Liver (tissue), 9 donors: ENCODE results near the gene BACH2. TPM values are rescaled to one million over a fixed set of nuclear protein-coding genes. Genes with fewer than 3 reads are reported as not detected.

Source experiments
- DNase-seq: peaks from one replicate; pipeline ENCODE4 v3.0.0-alpha.2; 2017; ENCODE audit warnings: low spot score
- H3K27ac ChIP-seq, 2 donors: one replicate each; pipeline ENCODE4 v1.7.0; 2013; ENCODE audit warnings: inconsistent platforms in 2 of 2, low read length in 2 of 2, control low read depth in 1 of 2, low read depth in 1 of 2, mild to moderate bottlenecking in 1 of 2
- H3K27me3 ChIP-seq, 4 donors: one replicate each; pipeline versions ENCODE4 v1.6.1 to v1.7.0; 2013; ENCODE audit warnings: low read length in 3 of 4, inconsistent platforms in 1 of 4, mild to moderate bottlenecking in 1 of 4, moderate library complexity in 1 of 4; ENCODE audit not compliant: control insufficient read depth in 4 of 4, insufficient read depth in 4 of 4
- H3K36me3 ChIP-seq, 4 donors: one replicate each; pipeline versions ENCODE4 v1.6.1 to v1.7.0; 2013; ENCODE audit warnings: low read length in 3 of 4, mild to moderate bottlenecking in 3 of 4, low read depth in 1 of 4, moderate library complexity in 1 of 4; ENCODE audit not compliant: control insufficient read depth in 4 of 4, insufficient read depth in 3 of 4
- H3K4me1 ChIP-seq, 4 donors: one replicate each; pipeline versions ENCODE4 v1.6.1 to v1.7.0; 2013; ENCODE audit warnings: low read length in 3 of 4, mild to moderate bottlenecking in 3 of 4, moderate library complexity in 1 of 4; ENCODE audit not compliant: control insufficient read depth in 4 of 4, insufficient read depth in 4 of 4
- H3K4me3 ChIP-seq, 3 donors: one replicate each; pipeline versions ENCODE4 v1.6.1 to v1.7.0; 2013; ENCODE audit warnings: low read length in 3 of 3, control low read depth in 1 of 3, low read depth in 1 of 3, mild to moderate bottlenecking in 1 of 3
- H3K9ac ChIP-seq, 2 donors: one replicate each; pipeline ENCODE4 v1.7.0; 2013; ENCODE audit warnings: low read length in 2 of 2, mild to moderate bottlenecking in 2 of 2, moderate library complexity in 2 of 2, control low read depth in 1 of 2, low read depth in 1 of 2
- H3K9me3 ChIP-seq, 4 donors: one replicate each; pipeline versions ENCODE4 v1.6.1 to v1.7.0; 2013; ENCODE audit warnings: low read length in 3 of 4; ENCODE audit not compliant: control insufficient read depth in 4 of 4
- EGR1 ChIP-seq, 2 donors: IDR thresholded peaks; 2 replicates each; pipeline ENCODE4 v1.6.1; 2016 to 2018; ENCODE audit warnings: antibody characterized with exemption in 2 of 2, low read depth in 2 of 2
- FOXA2 ChIP-seq: IDR thresholded peaks from 2 replicates; pipeline ENCODE4 v1.6.1; 2016; ENCODE audit warnings: antibody characterized with exemption
- GABPA ChIP-seq, 2 donors: IDR thresholded peaks in 1 of 2; conservative IDR thresholded peaks in 1 of 2; 2 replicates each; pipeline ENCODE4 v1.6.1; 2016; ENCODE audit warnings: antibody characterized with exemption in 2 of 2, mild to moderate bottlenecking in 1 of 2, moderate library complexity in 1 of 2
- HNF4A ChIP-seq, 2 donors: conservative IDR thresholded peaks; 2 replicates each; pipeline ENCODE4 v1.6.1; 2016; ENCODE audit warnings: antibody characterized with exemption in 2 of 2, mild to moderate bottlenecking in 2 of 2
- HNF4G ChIP-seq: IDR thresholded peaks from 2 replicates; pipeline ENCODE4 v1.6.1; 2016; ENCODE audit warnings: antibody characterized with exemption
- JUND ChIP-seq, 2 donors: IDR thresholded peaks; 2 replicates each; pipeline ENCODE4 v1.6.1; 2016; ENCODE audit warnings: antibody characterized with exemption in 2 of 2
- MAX ChIP-seq: IDR thresholded peaks from 2 replicates; pipeline ENCODE4 v1.6.1; 2016; ENCODE audit warnings: antibody characterized with exemption
- NR2F2 ChIP-seq: IDR thresholded peaks from 2 replicates; pipeline ENCODE4 v1.6.1; 2016; ENCODE audit warnings: antibody characterized with exemption
- RAD21 ChIP-seq, 2 donors: IDR thresholded peaks; 2 replicates each; pipeline ENCODE4 v1.6.1; 2016; ENCODE audit warnings: antibody characterized with exemption in 2 of 2, mild to moderate bottlenecking in 2 of 2
- REST ChIP-seq: IDR thresholded peaks from 2 replicates; pipeline ENCODE4 v1.6.1; 2016; ENCODE audit warnings: antibody characterized with exemption, mild to moderate bottlenecking
- RXRA ChIP-seq, 2 donors: IDR thresholded peaks; 2 replicates each; pipeline ENCODE4 v1.6.1; 2017 to 2018; ENCODE audit warnings: antibody characterized with exemption in 2 of 2, mild to moderate bottlenecking in 1 of 2
- SP1 ChIP-seq: IDR thresholded peaks from 2 replicates; pipeline ENCODE4 v1.6.1; 2018; ENCODE audit warnings: antibody characterized with exemption, mild to moderate bottlenecking
- YY1 ChIP-seq: IDR thresholded peaks from 2 replicates; pipeline ENCODE4 v1.6.1; 2016; ENCODE audit warnings: antibody characterized with exemption, mild to moderate bottlenecking
- whole genome bisulfite sequencing: extraction: QIAGEN DNeasy Blood & Tissue Kit; methylation state at CpG from one replicate; pipeline ENCODE4 v1.1.7; 2013; 5-methylcytosine and 5-hydroxymethylcytosine counted together
- polyA plus RNA-seq, 2 donors: library from polyadenylated mRNA; stranded (reverse) in 1 of 2; unstranded in 1 of 2; fragments of 200-250 nt in 1 of 2; fragments of >200 nt in 1 of 2; fragmentation: Nextera tagmentation in 1 of 2; extraction: Ambion mirVana in 1 of 2; gene quantifications; one replicate each; pipeline versions ENCODE4 v1.2.1 to v1.2.3, GENCODE V29; 2013 to 2015
- total RNA-seq, 2 donors: library from RNA; depleted of rRNA; stranded (reverse); fragments of >200 nt; gene quantifications; one replicate each; pipeline ENCODE4 v1.2.3, GENCODE V29; 2014
- TF ChIP-seq, protein P1 (sequence below): IDR thresholded peaks from 2 replicates; pipeline ENCODE4 v1.6.1; 2016; ENCODE audit warnings: antibody characterized with exemption
- TF ChIP-seq, protein P2 (sequence below): IDR thresholded peaks from 2 replicates; pipeline ENCODE4 v1.6.1; 2016; ENCODE audit warnings: antibody characterized with exemption
- TF ChIP-seq, protein P3 (sequence below): fragments of 150-350 bp; IDR thresholded peaks from 2 replicates; pipeline ENCODE4 v1.5.1; 2017; ENCODE audit warnings: improper control_type of control experiment, low read depth, low read length; ENCODE audit not compliant: missing input control
- donor health status: healthy.
- donor health status: healthy.
- donor health status: healthy.
- donor health status: healthy.
- donor health status: healthy.

Gene BACH2
- total and polyA plus RNA-seq, 4 donors = 1.9 to 3.7 (median 1.9) TPM

DNA sequence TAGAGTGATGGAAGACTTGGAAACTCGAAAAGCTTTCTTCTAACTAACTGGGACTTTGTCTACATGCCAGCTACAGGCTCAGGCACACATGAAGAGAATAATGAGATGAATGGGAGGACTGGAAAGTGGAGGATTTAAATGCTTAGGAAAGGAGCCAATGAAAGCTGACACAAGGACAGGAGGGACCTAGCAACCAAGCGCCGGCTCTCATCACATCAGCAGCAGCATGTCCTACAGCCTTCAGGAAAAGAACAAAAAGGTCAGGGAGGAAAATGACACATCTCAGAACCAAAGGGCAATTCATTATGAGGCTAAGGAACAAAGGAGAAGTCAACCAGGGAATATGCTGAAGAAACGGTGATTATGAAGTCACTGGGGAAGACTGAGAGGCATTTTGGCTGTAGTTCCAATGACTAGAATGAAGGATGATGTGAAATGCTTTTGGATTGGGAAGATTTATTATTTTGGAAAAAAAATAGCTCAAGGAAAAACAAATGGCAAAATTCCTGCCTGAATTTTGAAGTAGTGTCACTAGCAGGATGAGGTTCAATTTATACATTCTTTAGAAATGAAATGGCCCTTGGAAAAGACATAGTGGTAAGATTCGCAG lies 5.7 kb downstream of the BACH2 start (continued):
- TF ChIP-seq, protein P1, sequence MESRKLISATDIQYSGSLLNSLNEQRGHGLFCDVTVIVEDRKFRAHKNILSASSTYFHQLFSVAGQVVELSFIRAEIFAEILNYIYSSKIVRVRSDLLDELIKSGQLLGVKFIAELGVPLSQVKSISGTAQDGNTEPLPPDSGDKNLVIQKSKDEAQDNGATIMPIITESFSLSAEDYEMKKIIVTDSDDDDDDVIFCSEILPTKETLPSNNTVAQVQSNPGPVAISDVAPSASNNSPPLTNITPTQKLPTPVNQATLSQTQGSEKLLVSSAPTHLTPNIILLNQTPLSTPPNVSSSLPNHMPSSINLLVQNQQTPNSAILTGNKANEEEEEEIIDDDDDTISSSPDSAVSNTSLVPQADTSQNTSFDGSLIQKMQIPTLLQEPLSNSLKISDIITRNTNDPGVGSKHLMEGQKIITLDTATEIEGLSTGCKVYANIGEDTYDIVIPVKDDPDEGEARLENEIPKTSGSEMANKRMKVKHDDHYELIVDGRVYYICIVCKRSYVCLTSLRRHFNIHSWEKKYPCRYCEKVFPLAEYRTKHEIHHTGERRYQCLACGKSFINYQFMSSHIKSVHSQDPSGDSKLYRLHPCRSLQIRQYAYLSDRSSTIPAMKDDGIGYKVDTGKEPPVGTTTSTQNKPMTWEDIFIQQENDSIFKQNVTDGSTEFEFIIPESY = no peak
- TF ChIP-seq, protein P2, sequence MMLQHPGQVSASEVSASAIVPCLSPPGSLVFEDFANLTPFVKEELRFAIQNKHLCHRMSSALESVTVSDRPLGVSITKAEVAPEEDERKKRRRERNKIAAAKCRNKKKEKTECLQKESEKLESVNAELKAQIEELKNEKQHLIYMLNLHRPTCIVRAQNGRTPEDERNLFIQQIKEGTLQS = no peak
- TF ChIP-seq EGR1 (IDR thresholded peaks at IDR 0.05; ENCODE audit: low read depth in 2 of 2) = no peak
- no peak for TF ChIP-seq JUND (IDR thresholded peaks at IDR 0.05)
- no peak for TF ChIP-seq MAX

- Histone ChIP-seq H3K4me1 (peaks cover 14 to 89% (median 75%) of the 10 kb centered on the region in 4 donors), H3K9me3 (no peaks in the 10 kb centered on the region), H3K9ac (no peak overlapping the region), H3K4me3 (no peak overlapping the region), H3K27me3 (no peaks in the 10 kb centered on the region), H3K27ac (peak overlapping the region; percentile 72 to 78), H3K36me3 (no peaks in the 10 kb centered on the region)
- DNase-seq = no peak
- 35% methylated on average over 1 of the region's 1 CpG for WGBS
- TF ChIP-seq GABPA (IDR thresholded peaks at IDR 0.05 in 1 of 2, conservative IDR thresholded peaks at IDR 0.05 in 1 of 2) (no peak), JUND (IDR thresholded peaks at IDR 0.05) (peak in 1 of 2 donors; percentile 41), EGR1 (IDR thresholded peaks at IDR 0.05; ENCODE audit: low read depth in 2 of 2) (peak in 1 of 2 donors; percentile 16), HNF4A (conservative IDR thresholded peaks at IDR 0.05) (peak; percentile 87 to 90), SP1 (peak; percentile 67), RAD21 (IDR thresholded peaks at IDR 0.05) (peak; percentile 18 to 29), HNF4G (peak; percentile 43), NR2F2 (no peak), YY1 (peak; percentile 95), RXRA (IDR thresholded peaks at IDR 0.05) (peak; percentile 62 to 82), FOXA2 (peak; percentile 20), MAX (peak; percentile 56), REST (peak; percentile 29)
- TF ChIP-seq, protein P2 = peak; percentile 20
- TF ChIP-seq, protein P3, sequence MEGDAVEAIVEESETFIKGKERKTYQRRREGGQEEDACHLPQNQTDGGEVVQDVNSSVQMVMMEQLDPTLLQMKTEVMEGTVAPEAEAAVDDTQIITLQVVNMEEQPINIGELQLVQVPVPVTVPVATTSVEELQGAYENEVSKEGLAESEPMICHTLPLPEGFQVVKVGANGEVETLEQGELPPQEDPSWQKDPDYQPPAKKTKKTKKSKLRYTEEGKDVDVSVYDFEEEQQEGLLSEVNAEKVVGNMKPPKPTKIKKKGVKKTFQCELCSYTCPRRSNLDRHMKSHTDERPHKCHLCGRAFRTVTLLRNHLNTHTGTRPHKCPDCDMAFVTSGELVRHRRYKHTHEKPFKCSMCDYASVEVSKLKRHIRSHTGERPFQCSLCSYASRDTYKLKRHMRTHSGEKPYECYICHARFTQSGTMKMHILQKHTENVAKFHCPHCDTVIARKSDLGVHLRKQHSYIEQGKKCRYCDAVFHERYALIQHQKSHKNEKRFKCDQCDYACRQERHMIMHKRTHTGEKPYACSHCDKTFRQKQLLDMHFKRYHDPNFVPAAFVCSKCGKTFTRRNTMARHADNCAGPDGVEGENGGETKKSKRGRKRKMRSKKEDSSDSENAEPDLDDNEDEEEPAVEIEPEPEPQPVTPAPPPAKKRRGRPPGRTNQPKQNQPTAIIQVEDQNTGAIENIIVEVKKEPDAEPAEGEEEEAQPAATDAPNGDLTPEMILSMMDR = no peak
Observed at GRCh38 chr6:90289902-90290301, 6.7 kb downstream of the BACH2 start.
